Tibial nerve (tissue), 4 donors: Measurements from ENCODE around the gene SLC5A5. TPM values are rescaled to one million over a fixed set of nuclear protein-coding genes. Genes with fewer than 3 reads are reported as not detected.

Experiments used
- DNase-seq, 2 donors: peaks; one replicate each; pipeline ENCODE4 v3.0.0-alpha.2; 2019; ENCODE audit warnings: low spot score in 2 of 2
- H3K27ac ChIP-seq, 4 donors: fragments of 200-600 bp; sonication (generic) in 3 of 4; one replicate each; pipeline ENCODE4 v1.5.1; 2017 to 2019; ENCODE audit warnings: mild to moderate bottlenecking in 1 of 4
- H3K27me3 ChIP-seq, 2 donors: fragments of 200-600 bp; sonication (generic) in 1 of 2; one replicate each; pipeline versions ENCODE4 v1.5.1 to v1.6.0; 2017 to 2019
- H3K36me3 ChIP-seq, 3 donors: fragments of 200-600 bp; sonication (generic); one replicate each; pipeline ENCODE4 v1.5.1; 2018 to 2019
- H3K4me1 ChIP-seq, 4 donors: fragments of 200-600 bp; sonication (generic) in 3 of 4; one replicate each; pipeline ENCODE4 v1.5.1; 2017 to 2019
- H3K4me3 ChIP-seq, 4 donors: fragments of 200-600 bp; sonication (generic) in 3 of 4; one replicate each; pipeline ENCODE4 v1.5.1; 2017 to 2019; ENCODE audit warnings: mild to moderate bottlenecking in 1 of 4, moderate library complexity in 1 of 4
- H3K9me3 ChIP-seq, 4 donors: fragments of 200-600 bp; sonication (generic) in 3 of 4; one replicate each; pipeline ENCODE4 v1.5.1; 2017 to 2019
- EP300 ChIP-seq, 2 donors: sonication (generic); formaldehyde crosslinking; IDR thresholded peaks; one replicate each; pipeline ENCODE4 v1.6.1; 2017; ENCODE audit warnings: antibody characterized with exemption in 2 of 2, mild to moderate bottlenecking in 1 of 2
- POLR2A ChIP-seq, 2 donors: fragments of 450-650 bp; IDR thresholded peaks; one replicate each; pipeline ENCODE4 v1.6.1; 2017; ENCODE audit warnings: antibody characterized with exemption in 2 of 2, mild to moderate bottlenecking in 2 of 2, moderate library complexity in 2 of 2
- WGBS, 2 donors: methylation state at CpG; one replicate each; pipeline ENCODE4 v1.1.5; 2018; 5-methylcytosine and 5-hydroxymethylcytosine counted together
- total RNA-seq, 4 donors: library from RNA; depleted of rRNA; stranded (reverse); fragments of >200 nt; gene quantifications; one replicate each; pipeline ENCODE4 v1.1.0, GENCODE V29; 2016
- TF ChIP-seq, protein P1 (sequence below), 5 experiments: fragments of 200-600 bp in 3 of 5; fragments of 450-650 bp in 2 of 5; sonication (generic) in 3 of 5; IDR thresholded peaks; one replicate each; pipeline ENCODE4 v1.5.1; 2016 to 2019; ENCODE audit warnings: antibody characterized with exemption in 5 of 5, mild to moderate bottlenecking in 3 of 5, moderate library complexity in 2 of 5

The SLC5A5 gene
- total RNA-seq, 4 donors from 2014 or later, result not detected

- H3K27ac ChIP-seq, result no peak overlapping the region
- no peak overlapping the region for H3K4me3 ChIP-seq
- TF ChIP-seq EP300 (IDR thresholded peaks at IDR 0.05) (no peak), POLR2A (IDR thresholded peaks at IDR 0.05) (no peak)
- TF ChIP-seq, protein P1, sequence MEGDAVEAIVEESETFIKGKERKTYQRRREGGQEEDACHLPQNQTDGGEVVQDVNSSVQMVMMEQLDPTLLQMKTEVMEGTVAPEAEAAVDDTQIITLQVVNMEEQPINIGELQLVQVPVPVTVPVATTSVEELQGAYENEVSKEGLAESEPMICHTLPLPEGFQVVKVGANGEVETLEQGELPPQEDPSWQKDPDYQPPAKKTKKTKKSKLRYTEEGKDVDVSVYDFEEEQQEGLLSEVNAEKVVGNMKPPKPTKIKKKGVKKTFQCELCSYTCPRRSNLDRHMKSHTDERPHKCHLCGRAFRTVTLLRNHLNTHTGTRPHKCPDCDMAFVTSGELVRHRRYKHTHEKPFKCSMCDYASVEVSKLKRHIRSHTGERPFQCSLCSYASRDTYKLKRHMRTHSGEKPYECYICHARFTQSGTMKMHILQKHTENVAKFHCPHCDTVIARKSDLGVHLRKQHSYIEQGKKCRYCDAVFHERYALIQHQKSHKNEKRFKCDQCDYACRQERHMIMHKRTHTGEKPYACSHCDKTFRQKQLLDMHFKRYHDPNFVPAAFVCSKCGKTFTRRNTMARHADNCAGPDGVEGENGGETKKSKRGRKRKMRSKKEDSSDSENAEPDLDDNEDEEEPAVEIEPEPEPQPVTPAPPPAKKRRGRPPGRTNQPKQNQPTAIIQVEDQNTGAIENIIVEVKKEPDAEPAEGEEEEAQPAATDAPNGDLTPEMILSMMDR (IDR thresholded peaks at IDR 0.05), result no peak
- H3K36me3 ChIP-seq, result peaks cover 0 to 4% (median 0%) of the 10 kb centered on the region in 3 donors
- WGBS, 2 donors, result 66 to 69% methylated on average over 8 to 10 of the region's 10 CpGs
- peaks cover 0 to 68% of the 10 kb centered on the region in 2 donors for H3K27me3 ChIP-seq
- H3K4me1 ChIP-seq, result peaks cover 0 to 27% (median 5%) of the 10 kb centered on the region in 4 donors
- DNase-seq, result no peak
- no peaks in the 10 kb centered on the region for H3K9me3 ChIP-seq
Observed at GRCh38 chr19:17871032-17871877, 490 bp upstream of the SLC5A5 start.

- Histone ChIP-seq H3K9me3 (no peaks in the 10 kb centered on the region), H3K27me3 (peaks cover 0 to 77% of the 10 kb centered on the region in 2 donors), H3K4me1 (peaks cover 0 to 27% (median 5%) of the 10 kb centered on the region in 4 donors), H3K36me3 (no peaks in the 10 kb centered on the region), H3K4me3 (peak overlapping the region in 1 of 4 donors; percentile 24), H3K27ac (no peak overlapping the region)
- TF ChIP-seq EP300 (IDR thresholded peaks at IDR 0.05), result no peak
- TF ChIP-seq, protein P1 (IDR thresholded peaks at IDR 0.05), result no peak
- TF ChIP-seq POLR2A (IDR thresholded peaks at IDR 0.05), result no peak
- WGBS, 2 donors, result 11% methylated on average over 7 to 39 of the region's 61 CpGs
- DNase-seq, result no peak
Observed at GRCh38 chr19:17872251-17873001, 681 bp downstream of the SLC5A5 start.

GRCh38 chr19:17873786-17874757 lies 2.3 kb downstream of the SLC5A5 start:
- H3K4me1 ChIP-seq, result peaks cover 0 to 27% (median 5%) of the 10 kb centered on the region in 4 donors
- no peaks in the 10 kb centered on the region for H3K9me3 ChIP-seq
- no peak for DNase-seq
- H3K27ac ChIP-seq, result no peak overlapping the region
- no peak for TF ChIP-seq POLR2A (IDR thresholded peaks at IDR 0.05)
- TF ChIP-seq EP300 (IDR thresholded peaks at IDR 0.05), result no peak
- TF ChIP-seq, protein P1 (IDR thresholded peaks at IDR 0.05), result no peak
- peaks cover 0 to 93% of the 10 kb centered on the region in 2 donors for H3K27me3 ChIP-seq
- peak overlapping the region in 2 of 4 donors; percentile 5 to 11 for H3K4me3 ChIP-seq
- 9 to 11% methylated on average over 27 to 36 of the region's 63 CpGs for WGBS, 2 donors
- H3K36me3 ChIP-seq, result no peaks in the 10 kb centered on the region

DNA sequence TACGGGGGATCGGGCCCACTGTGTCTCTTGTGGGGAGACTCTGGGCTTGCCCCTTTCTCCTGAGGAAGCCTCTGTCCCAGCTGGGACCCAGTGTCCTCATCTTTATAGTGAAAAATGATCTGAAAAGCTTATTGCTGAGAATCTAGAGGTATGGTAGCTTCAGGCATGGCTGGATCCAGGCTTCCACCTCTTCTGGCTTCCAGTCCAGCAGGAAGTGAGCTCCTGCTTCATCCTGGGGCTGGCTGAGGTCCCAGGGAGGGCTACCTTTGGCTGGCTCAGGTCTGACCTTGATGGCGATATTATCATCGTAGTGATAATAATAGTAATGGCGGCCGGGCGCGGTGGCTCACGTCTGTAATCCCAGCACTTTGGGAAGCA lies 3.0 kb downstream of the SLC5A5 start:
- DNase-seq, result no peak
- H3K36me3 ChIP-seq, result no peaks in the 10 kb centered on the region
- H3K9me3 ChIP-seq, result no peaks in the 10 kb centered on the region
- peaks cover 0 to 27% (median 5%) of the 10 kb centered on the region in 4 donors for H3K4me1 ChIP-seq
- WGBS, 2 donors, result 84 to 93% methylated on average over 7 to 9 of the region's 9 CpGs
- no peak overlapping the region for H3K4me3 ChIP-seq
- H3K27me3 ChIP-seq, result peaks cover 0 to 87% of the 10 kb centered on the region in 2 donors
- H3K27ac ChIP-seq, result no peak overlapping the region
- TF ChIP-seq EP300 (IDR thresholded peaks at IDR 0.05) (no peak), POLR2A (IDR thresholded peaks at IDR 0.05) (no peak)
- TF ChIP-seq, protein P1 (IDR thresholded peaks at IDR 0.05), result no peak
